Measurements from ENCODE around the gene H1-8. TPM values are rescaled to one million over a fixed set of nuclear protein-coding genes. Genes with fewer than 3 reads are reported as not detected.

H1-8 gene
- total RNA-seq, 1 donor from 2014 or later = not detected

DNA sequence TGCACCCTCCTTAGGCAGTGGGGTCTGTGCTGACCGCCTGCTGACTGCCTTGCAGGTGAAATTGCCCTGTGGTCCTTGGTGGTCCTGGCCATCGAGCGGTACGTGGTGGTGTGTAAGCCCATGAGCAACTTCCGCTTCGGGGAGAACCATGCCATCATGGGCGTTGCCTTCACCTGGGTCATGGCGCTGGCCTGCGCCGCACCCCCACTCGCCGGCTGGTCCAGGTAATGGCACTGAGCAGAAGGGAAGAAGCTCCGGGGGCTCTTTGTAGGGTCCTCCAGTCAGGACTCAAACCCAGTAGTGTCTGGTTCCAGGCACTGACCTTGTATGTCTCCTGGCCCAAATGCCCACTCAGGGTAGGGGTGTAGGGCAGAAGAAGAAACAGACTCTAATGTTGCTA is 12.2 kb upstream of the H1-8 start:
- no peak for DNase-seq (ENCODE audit: low read depth)
- no peak overlapping the region for H3K4me3 ChIP-seq (ENCODE audit: low read depth, low read length)
- TF ChIP-seq, protein P1, sequence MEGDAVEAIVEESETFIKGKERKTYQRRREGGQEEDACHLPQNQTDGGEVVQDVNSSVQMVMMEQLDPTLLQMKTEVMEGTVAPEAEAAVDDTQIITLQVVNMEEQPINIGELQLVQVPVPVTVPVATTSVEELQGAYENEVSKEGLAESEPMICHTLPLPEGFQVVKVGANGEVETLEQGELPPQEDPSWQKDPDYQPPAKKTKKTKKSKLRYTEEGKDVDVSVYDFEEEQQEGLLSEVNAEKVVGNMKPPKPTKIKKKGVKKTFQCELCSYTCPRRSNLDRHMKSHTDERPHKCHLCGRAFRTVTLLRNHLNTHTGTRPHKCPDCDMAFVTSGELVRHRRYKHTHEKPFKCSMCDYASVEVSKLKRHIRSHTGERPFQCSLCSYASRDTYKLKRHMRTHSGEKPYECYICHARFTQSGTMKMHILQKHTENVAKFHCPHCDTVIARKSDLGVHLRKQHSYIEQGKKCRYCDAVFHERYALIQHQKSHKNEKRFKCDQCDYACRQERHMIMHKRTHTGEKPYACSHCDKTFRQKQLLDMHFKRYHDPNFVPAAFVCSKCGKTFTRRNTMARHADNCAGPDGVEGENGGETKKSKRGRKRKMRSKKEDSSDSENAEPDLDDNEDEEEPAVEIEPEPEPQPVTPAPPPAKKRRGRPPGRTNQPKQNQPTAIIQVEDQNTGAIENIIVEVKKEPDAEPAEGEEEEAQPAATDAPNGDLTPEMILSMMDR (conservative IDR thresholded peaks at IDR 0.05; ENCODE audit: low read depth, low read length) = no peak

DNA sequence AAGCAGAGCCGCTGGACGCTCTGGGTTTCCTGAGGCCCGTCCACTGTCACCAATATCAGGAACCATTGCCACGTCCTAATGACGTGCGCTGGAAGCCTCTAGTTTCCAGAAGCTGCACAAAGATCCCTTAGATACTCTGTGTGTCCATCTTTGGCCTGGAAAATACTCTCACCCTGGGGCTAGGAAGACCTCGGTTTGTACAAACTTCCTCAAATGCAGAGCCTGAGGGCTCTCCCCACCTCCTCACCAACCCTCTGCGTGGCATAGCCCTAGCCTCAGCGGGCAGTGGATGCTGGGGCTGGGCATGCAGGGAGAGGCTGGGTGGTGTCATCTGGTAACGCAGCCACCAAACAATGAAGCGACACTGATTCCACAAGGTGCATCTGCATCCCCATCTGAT is 11.3 kb upstream of the H1-8 start:
- no peak overlapping the region for H3K4me3 ChIP-seq (ENCODE audit: low read depth, low read length)
- DNase-seq (ENCODE audit: low read depth) = no peak
- TF ChIP-seq, protein P1 (conservative IDR thresholded peaks at IDR 0.05; ENCODE audit: low read depth, low read length) = no peak

DNA sequence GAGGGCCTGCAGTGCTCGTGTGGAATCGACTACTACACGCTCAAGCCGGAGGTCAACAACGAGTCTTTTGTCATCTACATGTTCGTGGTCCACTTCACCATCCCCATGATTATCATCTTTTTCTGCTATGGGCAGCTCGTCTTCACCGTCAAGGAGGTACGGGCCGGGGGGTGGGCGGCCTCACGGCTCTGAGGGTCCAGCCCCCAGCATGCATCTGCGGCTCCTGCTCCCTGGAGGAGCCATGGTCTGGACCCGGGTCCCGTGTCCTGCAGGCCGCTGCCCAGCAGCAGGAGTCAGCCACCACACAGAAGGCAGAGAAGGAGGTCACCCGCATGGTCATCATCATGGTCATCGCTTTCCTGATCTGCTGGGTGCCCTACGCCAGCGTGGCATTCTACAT is 10.7 kb upstream of the H1-8 start:
- no peak for DNase-seq (ENCODE audit: low read depth)
- H3K4me3 ChIP-seq (ENCODE audit: low read depth, low read length) = no peak overlapping the region
- TF ChIP-seq, protein P1 (conservative IDR thresholded peaks at IDR 0.05; ENCODE audit: low read depth, low read length) = no peak

DNA sequence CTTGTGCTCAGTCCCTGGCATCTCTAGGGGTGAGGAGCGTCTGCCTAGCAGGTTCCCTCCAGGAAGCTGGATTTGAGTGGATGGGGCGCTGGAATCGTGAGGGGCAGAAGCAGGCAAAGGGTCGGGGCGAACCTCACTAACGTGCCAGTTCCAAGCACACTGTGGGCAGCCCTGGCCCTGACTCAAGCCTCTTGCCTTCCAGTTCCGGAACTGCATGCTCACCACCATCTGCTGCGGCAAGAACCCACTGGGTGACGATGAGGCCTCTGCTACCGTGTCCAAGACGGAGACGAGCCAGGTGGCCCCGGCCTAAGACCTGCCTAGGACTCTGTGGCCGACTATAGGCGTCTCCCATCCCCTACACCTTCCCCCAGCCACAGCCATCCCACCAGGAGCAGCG is 9.6 kb upstream of the H1-8 start:
- H3K4me3 ChIP-seq (ENCODE audit: low read depth, low read length) = no peak overlapping the region
- TF ChIP-seq, protein P1 (conservative IDR thresholded peaks at IDR 0.05; ENCODE audit: low read depth, low read length) = no peak
- DNase-seq (ENCODE audit: low read depth) = no peak

DNA sequence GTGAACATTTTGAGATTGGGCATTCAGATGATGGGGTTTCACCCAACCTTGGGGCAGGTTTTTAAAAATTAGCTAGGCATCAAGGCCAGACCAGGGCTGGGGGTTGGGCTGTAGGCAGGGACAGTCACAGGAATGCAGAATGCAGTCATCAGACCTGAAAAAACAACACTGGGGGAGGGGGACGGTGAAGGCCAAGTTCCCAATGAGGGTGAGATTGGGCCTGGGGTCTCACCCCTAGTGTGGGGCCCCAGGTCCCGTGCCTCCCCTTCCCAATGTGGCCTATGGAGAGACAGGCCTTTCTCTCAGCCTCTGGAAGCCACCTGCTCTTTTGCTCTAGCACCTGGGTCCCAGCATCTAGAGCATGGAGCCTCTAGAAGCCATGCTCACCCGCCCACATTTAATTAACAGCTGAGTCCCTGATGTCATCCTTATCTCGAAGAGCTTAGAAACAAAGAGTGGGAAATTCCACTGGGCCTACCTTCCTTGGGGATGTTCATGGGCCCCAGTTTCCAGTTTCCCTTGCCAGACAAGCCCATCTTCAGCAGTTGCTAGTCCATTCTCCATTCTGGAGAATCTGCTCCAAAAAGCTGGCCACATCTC is 8.4 kb upstream of the H1-8 start:
- TF ChIP-seq, protein P1 (conservative IDR thresholded peaks at IDR 0.05; ENCODE audit: low read depth, low read length) = no peak
- no peak overlapping the region for H3K4me3 ChIP-seq (ENCODE audit: low read depth, low read length)
- DNase-seq (ENCODE audit: low read depth) = no peak

DNA sequence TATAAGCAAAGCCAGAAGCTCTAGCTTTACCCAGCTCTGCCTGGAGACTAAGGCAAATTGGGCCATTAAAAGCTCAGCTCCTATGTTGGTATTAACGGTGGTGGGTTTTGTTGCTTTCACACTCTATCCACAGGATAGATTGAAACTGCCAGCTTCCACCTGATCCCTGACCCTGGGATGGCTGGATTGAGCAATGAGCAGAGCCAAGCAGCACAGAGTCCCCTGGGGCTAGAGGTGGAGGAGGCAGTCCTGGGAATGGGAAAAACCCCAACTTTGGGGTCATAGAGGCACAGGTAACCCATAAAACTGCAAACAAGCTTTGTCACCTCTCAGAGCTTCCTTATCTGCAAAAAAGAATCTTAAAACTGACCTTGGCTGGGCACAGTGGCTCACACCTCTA is 7.9 kb upstream of the H1-8 start:
- no peak for DNase-seq (ENCODE audit: low read depth)
- TF ChIP-seq, protein P1 (conservative IDR thresholded peaks at IDR 0.05; ENCODE audit: low read depth, low read length) = no peak
- no peak overlapping the region for H3K4me3 ChIP-seq (ENCODE audit: low read depth, low read length)

DNA sequence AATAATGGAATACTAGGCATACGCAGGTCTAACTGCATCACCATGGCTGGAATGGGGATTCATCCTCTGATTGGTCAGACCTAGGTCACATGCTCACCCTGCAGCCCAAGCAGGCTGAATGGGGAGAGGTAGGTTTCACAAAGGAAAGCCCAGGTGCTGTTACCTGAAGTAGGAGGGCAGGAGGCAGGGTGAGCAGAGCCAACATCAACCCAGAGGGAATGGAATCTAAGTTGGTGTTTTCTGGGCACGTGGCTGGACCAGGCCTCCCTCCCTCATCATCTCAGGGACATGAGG is 6.7 kb upstream of the H1-8 start:
- TF ChIP-seq, protein P1 (conservative IDR thresholded peaks at IDR 0.05; ENCODE audit: low read depth, low read length) = no peak
- DNase-seq (ENCODE audit: low read depth) = no peak
- H3K4me3 ChIP-seq (ENCODE audit: low read depth, low read length) = no peak overlapping the region

All from epithelial cell of proximal tubule (primary cell).